Spleen (tissue), 7 donors: ENCODE measurements around the gene REC114.

Source experiments
- CTCF ChIP-seq, 11 experiments: fragments of 200-600 bp in 7 of 11; fragments of 450-650 bp in 4 of 11; sonication (generic) in 4 of 11; IDR thresholded peaks in 8 of 11; conservative IDR thresholded peaks in 3 of 11; 1 replicate in 7 of 11; 2 replicates in 4 of 11; pipeline versions ENCODE4 v1.4.0 to v1.8.0; 2016 to 2021; ENCODE audit warnings: antibody characterized with exemption in 11 of 11, inconsistent platforms in 4 of 11, mild to moderate bottlenecking in 1 of 11
- POLR2A ChIP-seq, 3 donors: fragments of 450-650 bp; IDR thresholded peaks; one replicate each; pipeline ENCODE4 v1.5.1; 2017; ENCODE audit warnings: antibody characterized with exemption in 3 of 3, mild to moderate bottlenecking in 1 of 3
- donor health status: DM: no; HTN: no; CAD: no; lungs with moderate emphysema.
- donor health status: DM: no; HTN: no; CAD: no.
- donor health status: DM: no; HTN: no; CAD: no.

- TF ChIP-seq CTCF (IDR thresholded peaks at IDR 0.05 in 8 of 11, conservative IDR thresholded peaks at IDR 0.05 in 3 of 11) (no peak), POLR2A (IDR thresholded peaks at IDR 0.05) (no peak)
These were observed 76.1 kb downstream of the REC114 start for GRCh38 chr15:73518876-73519733.
